Left colon (tissue), 2 donors: Measurements from ENCODE around the gene TCF7L2. TPM values are rescaled to one million over a fixed set of nuclear protein-coding genes. Genes with fewer than 3 reads are reported as not detected.

Source experiments
- ATAC-seq: fragments of 200-7000 bp; cut with Tn5 transposase; one replicate; pipeline ENCODE4 v1.9.1; 2020; ENCODE audit warnings: mild to moderate bottlenecking, moderate library complexity
- DNase-seq, 2 donors: peaks; one replicate each; pipeline ENCODE4 v3.0.0-alpha.2; 2020
- intact Hi-C, 2 donors: fragments of 100-400 bp; cut with DNase I in 1 of 2; cut with micrococcal nuclease in 1 of 2; formaldehyde crosslinking; loops; one replicate each; pipeline versions ENCODE4 v1.11.2 to v1.14.0; 2022; cut with DNase I, micrococcal nuclease
- total RNA-seq, 2 donors: library from RNA; stranded (reverse); fragmentation: NEBNext Ultra II Directional; extraction: Animal tissue kit (Norgen Biotek cat#: 25700); gene quantifications; one replicate each; pipeline ENCODE4 v1.2.1, GENCODE V29; 2021
- donor health status: DM: no; HTN: no; CAD: no.
- donor health status: DM: yes; HTN: yes; CAD: no.

TCF7L2 gene
- total RNA-seq, 2 donors from 2014 or later: 114 to 118 TPM

DNA sequence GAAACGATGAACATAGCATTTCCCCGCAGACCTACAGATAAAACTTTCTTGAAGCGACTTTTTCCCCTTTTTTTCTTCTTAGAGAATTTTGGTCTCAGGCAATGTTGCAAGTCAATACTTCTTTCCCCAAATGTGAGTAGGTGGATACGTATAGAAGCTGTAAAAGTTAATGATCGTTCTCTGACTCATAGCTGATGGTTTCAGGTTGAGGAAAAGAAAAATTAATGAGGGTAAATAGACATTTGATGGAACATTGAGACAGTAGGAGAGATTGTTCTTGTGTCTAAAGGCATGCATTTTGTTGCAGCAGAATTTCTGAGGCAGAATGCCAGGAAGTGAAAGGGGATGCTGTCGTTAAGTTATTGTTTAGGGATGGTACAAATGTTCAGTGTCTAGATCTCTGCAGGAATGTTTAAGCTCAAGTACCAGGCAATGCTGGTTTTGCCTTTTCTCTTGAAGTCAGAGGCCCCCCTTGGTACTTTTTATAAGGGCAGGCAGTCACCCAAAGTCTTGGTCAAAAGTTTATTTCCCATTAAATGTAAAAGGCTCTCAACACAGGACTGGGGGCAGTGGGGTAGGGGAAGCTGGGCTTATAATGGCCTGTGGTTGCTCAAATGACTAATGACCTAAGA, 9.3 kb downstream of the TCF7L2 start:
- no peak for DNase-seq
- peak; percentile 54 for ATAC-seq
- intact Hi-C loops: loop anchor here (10.0 kb wide), 2 partner anchors 135 to 165 kb away; no protein-coding TSS in a partner anchor

DNA sequence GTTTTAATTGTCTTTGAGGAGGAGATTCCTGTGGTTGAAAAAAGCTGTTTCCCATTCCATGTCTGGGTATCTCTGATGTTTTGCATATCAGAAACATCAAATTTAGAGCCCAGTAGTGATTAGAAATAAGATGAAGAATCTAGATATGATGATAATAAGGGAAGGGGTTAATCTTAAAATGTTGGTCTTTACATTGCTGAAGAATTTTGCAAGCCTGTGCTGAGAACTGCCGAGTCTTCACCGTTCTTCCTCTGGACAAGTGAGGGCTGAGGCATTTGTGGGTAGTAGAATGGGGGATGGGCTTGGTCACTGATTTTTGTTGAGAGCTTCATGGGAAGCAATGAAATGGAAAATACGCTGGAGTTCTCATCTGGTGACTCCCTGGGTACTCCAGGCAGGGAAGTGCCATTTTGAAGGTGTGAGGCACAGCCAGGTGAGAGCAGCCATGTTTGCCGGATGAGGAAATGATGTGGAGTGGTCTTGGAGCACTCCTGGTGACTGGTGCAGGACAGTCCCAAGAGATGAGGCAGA, 10.2 kb downstream of the TCF7L2 start:
- ATAC-seq: no peak
- intact Hi-C loops: no loop called here
- no peak for DNase-seq

- peak in 1 of 2 donors; percentile 44 for DNase-seq
- intact Hi-C loops: no loop called here
- peak; percentile 61 for ATAC-seq
Measured at GRCh38 chr10:112961609-112962008, 11.6 kb downstream of the TCF7L2 start.

DNA sequence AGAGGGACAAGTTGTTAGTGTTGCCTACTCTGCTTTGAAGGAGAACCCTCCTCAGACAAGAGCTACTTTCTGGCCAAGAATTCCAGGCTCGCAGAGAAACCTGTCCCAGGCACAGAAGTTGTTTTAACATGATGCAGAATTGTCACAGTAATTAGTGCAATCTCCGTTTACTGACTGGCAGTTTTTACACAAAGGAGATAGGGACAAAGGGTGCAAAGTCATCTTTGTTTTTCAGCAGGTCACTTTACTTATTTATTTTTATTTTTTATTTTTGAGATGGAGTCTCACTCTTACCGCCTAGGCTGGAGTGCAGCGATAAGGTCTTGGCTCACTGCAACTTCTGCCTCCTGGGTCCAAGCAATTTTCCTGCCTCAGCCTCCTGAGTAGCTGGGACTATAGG, 12.3 kb downstream of the TCF7L2 start:
- ATAC-seq (no peak), DNase-seq (no peak)
- intact Hi-C loops: no loop called here

- DNase-seq (no peak), ATAC-seq (no peak)
- intact Hi-C loops: no loop called here
Measured at GRCh38 chr10:112963835-112964234, 13.8 kb downstream of the TCF7L2 start.

- DNase-seq: no peak
- ATAC-seq: no peak
- intact Hi-C loops: no loop called here
Measured at GRCh38 chr10:112964482-112964881, 14.4 kb downstream of the TCF7L2 start.

- DNase-seq (no peak), ATAC-seq (no peak)
- intact Hi-C loops: no loop called here
Measured at GRCh38 chr10:112966194-112966855, 16.3 kb downstream of the TCF7L2 start.

GRCh38 chr10:112967200-112967599, 17.2 kb downstream of the TCF7L2 start:
- intact Hi-C loops: no loop called here
- ATAC-seq (peak; percentile 20), DNase-seq (no peak)

DNA sequence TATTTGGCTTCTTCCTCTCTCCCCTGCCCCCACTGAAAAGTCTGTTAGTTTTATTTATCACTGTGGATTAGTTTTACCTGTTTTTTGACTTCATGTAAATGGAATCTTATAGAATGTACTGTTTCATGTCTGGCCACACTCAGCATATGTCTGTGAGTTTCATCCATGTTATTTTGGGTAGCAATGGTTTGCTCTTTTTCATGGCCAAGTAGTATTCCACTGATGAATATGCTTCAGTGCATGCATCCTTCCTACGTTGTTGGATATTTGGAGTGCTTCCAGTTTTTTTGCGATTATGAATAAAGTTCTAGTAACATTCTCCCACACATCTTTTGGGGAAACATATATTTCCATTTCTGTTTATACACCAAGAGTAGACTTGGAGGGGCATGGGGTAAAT, 19.1 kb downstream of the TCF7L2 start:
- DNase-seq: no peak
- intact Hi-C loops: no loop called here
- no peak for ATAC-seq

- intact Hi-C loops: no loop called here
- DNase-seq (no peak), ATAC-seq (peak; percentile 91)
Measured at GRCh38 chr10:112969542-112969941, 19.5 kb downstream of the TCF7L2 start.

DNA sequence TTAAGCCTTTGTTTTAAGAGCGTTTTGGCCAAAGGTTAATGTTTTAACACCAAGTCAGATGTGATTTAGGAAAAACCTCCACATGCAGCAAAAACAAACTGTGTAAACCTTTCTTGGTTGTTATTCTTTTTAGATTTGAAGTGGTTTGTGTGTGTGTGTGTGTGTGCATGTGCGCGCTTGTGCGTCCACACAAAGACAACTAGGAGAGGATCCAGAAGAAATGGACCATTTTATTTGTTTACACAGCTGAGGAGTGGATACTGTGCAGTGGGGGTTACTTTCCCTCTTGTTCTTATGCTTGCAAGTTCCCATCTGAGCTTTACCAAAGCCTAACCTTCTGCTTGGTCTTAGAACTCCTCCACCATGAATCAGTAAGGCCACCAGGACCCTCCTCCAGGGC, 20.0 kb downstream of the TCF7L2 start:
- intact Hi-C loops: no loop called here
- DNase-seq (no peak), ATAC-seq (no peak)

- no peak for ATAC-seq
- DNase-seq: no peak
- intact Hi-C loops: no loop called here
Measured at GRCh38 chr10:112972606-112973005, 22.6 kb downstream of the TCF7L2 start.

DNA sequence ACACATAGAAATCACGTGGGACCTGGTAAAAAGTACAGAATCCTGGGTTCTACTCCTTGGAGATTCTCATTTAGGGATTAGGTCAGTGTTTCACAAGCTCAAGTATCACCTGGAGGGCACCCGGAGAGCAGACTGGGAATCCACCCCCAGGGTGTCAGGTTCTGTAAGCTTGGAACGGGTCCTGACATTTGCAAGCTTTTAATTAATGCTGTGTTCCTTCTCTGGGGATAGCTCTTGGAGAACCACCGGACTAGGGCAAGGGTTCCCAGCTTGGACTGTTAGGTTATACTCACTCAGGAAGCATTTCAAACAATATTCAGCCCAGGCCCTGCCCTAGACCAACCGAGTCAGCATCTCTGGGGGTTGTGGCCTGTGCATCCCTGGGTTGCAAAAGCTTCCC, 23.0 kb downstream of the TCF7L2 start:
- ATAC-seq (no peak), DNase-seq (no peak)
- intact Hi-C loops: no loop called here

DNA sequence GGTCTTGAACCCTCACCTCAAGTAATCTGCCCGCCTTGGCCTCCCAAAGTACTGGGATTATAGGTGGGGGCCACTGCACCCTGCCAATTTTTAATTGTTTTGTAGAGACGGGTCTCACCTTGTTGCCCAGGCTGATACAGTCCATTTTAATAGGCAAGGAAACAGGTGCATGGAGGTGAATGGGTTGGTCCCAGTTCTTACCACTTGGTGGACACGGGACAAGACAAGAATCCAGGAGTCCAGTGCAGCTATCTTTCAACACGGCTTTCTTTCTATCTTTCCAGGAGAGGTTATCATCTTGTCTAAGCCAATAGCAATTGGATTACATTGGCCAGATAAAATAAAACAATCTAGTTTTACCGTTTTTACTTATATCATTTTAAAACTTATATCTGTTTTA, 23.8 kb downstream of the TCF7L2 start:
- intact Hi-C loops: no loop called here
- ATAC-seq: no peak
- DNase-seq: no peak

DNA sequence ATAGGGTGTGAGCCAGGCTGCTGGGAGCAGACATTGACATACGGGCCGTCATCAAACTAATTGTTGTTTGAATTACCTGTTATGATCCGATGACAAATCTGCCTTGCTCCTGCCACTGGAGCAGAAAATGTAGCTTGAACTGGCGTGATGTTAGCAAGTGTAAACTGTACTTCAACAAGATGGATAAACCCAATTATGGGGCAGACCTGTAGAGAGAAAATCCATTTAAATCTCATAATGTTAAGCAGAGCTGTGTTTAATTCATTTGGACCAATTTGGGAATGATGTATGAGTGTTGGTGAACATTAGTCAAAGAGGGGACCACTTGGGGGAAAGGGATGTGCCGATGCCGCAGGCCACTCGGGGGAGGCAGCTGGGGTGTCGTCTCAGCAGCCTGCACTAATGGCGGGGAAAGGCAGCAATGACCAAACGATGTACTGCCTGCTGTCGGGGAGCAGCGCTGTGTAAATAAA, 27.4 kb downstream of the TCF7L2 start:
- ATAC-seq: peak; percentile 31

GRCh38 chr10:112979927-112980326, 29.9 kb downstream of the TCF7L2 start:
- ATAC-seq (no peak), DNase-seq (no peak)
- intact Hi-C loops: no loop called here

More for the DNA sequence above, 27.4 kb downstream of the TCF7L2 start:
- intact Hi-C loops: no loop called here
- no peak for DNase-seq

- no peak for DNase-seq
- intact Hi-C loops: no loop called here
- ATAC-seq: no peak
Measured at GRCh38 chr10:112980937-112981336, 30.9 kb downstream of the TCF7L2 start.

DNA sequence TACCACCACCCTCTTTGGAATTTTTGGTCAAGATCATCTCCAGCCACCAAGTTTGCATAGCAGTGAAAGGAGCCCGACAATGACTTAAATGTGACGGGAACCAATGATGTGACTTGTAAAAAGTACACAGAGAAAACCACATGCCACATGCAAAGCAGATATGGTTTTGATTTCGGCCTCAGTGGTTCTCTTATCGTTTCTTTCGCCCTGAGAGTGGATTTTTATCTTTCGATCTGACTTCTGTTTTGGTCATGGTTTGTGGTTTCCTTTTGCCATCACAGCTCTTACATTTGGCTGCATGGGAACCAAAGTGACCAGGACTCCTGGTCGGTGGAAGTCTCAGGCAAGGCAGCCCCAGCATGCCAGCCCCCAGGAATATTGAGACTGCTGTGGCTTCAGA, 31.5 kb downstream of the TCF7L2 start:
- ATAC-seq: no peak
- intact Hi-C loops: no loop called here
- no peak for DNase-seq

DNA sequence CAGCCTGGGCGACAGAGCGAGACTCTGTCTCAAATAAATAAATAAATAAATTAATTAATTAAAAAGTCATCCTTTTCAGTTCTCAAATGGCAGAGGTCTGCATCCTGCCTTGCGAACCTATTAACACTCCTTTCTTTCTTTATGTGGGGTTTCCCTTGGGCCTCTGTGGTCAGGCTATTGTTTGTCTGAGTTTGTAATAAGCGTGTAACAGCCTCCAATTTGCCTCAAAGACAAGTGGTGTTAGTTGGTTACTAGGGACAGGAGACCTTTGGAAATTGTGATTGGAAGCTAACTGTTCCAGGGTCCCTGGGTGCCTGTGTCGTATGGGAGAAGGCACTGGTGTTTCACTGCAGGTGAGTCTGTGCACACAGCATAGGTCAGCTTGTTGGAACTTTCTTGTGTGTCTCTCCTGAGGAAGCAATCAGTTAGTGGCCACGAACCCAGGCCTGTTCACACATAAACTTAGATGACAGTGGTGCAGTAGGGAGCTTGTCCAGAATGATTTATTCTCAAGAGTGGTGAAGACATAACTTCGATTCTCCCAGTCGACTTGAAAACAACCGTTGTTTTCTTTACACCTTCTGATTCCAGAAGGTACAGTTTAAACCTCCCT, 33.5 kb downstream of the TCF7L2 start:
- no peak for ATAC-seq
- no peak for DNase-seq
- intact Hi-C loops: no loop called here

DNA sequence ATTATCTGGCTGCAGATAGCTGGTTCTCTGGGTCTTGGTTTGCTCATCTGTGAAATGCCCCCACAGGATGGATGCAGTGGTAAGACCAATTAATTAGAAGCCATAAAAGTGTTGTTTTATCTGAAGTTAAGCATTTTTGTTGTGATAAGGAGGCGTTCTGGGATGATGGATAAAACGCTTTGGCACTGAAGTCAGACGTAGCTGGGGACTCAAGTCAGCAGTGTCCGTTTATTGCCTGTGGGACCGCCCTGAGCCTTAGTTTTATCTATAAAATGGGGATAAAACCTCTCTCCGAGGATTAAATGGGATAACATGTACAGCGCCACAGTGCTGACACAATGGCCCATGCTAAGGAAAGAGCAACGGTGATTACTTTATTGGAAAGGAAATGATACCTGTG, 34.7 kb downstream of the TCF7L2 start:
- intact Hi-C loops: no loop called here
- DNase-seq (no peak), ATAC-seq (no peak)
